GM18867 (cell line): ENCODE measurements around the gene KRTAP24-1.

Experiments used
- ATAC-seq: cut with Tn5 transposase; IDR thresholded peaks from one replicate; pipeline ENCODE4 v1.9.1; 2021; ENCODE audit warnings: mild to moderate bottlenecking, moderate library complexity; ENCODE audit not compliant: unreplicated experiment

The KRTAP24-1 gene

DNA sequence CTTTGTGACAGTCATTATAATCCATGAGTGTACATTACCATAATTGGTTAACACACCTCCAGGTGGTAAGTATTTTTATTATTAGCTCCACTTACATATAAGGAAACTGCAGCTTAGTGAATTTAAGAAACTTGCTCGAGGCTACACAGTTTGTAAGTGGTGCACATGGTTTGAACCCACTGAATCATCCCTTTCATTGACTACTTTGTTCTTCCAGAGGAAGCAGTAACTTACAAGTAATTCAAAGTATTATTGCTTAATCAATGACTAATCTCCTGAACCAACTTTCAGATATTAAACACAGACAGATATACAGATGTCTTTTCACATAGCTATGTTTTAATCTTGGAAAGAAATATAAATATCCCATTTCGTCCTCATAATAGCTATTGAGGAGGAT, 48.1 kb downstream of the KRTAP24-1 start:
- ATAC-seq: no peak

DNA sequence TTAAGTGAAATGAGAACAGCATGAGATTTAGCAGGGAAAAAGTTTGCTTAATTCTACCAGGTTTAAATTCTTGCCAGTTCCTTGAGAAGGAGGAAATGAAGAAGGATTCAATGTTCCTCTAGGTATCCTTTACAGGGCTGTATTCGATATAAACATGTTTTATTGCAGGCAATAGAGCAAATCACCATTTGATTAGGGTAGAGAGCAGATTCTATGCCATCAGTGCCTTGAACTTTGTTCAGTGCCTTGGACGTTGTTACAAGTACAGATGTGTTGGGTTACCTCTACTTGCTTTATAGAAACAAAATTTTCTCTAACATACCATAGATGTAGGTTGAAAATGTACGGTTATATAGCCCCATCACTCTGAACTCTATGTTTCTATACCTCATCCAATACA, 48.7 kb downstream of the KRTAP24-1 start:
- ATAC-seq: no peak

DNA sequence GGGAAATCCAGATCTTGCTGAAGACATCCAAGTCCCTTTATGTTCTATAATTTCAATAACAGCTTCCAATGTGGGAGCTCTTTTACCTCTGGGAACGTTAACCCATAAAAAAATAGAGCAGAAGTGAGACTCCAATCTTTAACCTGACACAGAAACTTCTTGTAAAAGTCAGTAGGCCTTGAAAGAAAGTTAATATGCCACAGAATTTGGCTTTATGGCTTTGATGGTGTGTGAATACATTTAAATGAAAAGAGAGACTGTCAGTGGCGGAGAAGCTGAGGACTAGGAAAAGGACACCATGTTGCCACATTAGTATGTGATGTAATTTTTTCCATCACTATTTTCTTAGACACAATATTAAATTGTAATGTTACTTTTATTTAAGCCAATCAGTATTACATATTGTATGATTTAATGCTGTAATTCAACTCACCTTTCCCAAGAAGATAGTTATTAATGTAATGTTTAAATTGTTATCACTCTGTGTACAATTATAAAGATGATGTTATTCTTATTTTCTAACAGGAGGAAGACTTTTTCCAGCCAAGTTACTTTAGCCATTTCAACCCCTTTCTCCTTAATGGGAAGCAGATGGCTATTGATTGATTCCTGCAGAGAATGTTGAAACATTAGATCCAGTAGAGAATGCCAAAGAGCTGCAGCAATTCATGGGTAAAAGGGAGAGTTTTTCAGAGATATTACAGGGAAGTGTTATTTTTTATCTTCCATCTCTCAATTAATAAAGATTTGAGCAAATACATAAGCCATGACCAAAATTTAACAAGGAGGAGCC, 49.3 kb downstream of the KRTAP24-1 start:
- no peak for ATAC-seq

DNA sequence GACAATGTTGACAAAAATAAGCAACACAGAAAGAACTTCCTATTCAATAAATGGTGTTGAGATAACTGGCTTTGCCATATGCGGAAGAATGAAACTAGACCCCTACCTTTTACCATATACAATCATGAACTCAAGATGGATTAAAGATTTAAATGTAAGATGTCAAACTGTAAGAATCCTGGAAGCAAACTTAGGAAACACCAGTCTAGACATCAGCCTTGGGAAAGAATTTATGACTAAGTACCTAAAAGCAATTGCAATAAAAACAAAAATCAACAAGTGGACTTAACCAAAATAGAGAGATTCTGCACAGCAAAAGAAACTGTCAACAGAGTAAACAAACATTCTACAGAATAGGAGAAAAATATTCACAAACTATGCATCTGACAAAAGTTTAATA, 50.7 kb downstream of the KRTAP24-1 start:
- no peak for ATAC-seq
